Parathyroid adenoma (tissue), 2 donors: ENCODE results near the gene DNAH9.

ENCODE experiments used
- H2AFZ ChIP-seq: fragments of 300-600 bp; sonication (generic); one replicate; pipeline ENCODE4 v1.7.0; 2017; ENCODE audit warnings: antibody characterized with exemption, mild to moderate bottlenecking
- H3K27ac ChIP-seq: fragments of 300-600 bp; sonication (generic); one replicate; pipeline ENCODE4 v1.7.0; 2017
- H3K27me3 ChIP-seq: fragments of 300-600 bp; sonication (generic); one replicate; pipeline ENCODE4 v1.7.0; 2017; ENCODE audit warnings: low read length; ENCODE audit not compliant: control insufficient read depth, insufficient read depth
- H3K36me3 ChIP-seq: fragments of 300-600 bp; sonication (generic); one replicate; pipeline ENCODE4 v1.7.0; 2017; ENCODE audit warnings: low read length; ENCODE audit not compliant: control insufficient read depth, insufficient read depth
- H3K4me1 ChIP-seq: fragments of 300-600 bp; sonication (generic); one replicate; pipeline ENCODE4 v1.7.0; 2017; ENCODE audit warnings: control low read depth
- H3K4me2 ChIP-seq: fragments of 300-600 bp; sonication (generic); one replicate; pipeline ENCODE4 v1.7.0; 2017; ENCODE audit warnings: low read length
- H3K4me3 ChIP-seq: fragments of 300-600 bp; sonication (generic); one replicate; pipeline ENCODE4 v1.7.0; 2017; ENCODE audit warnings: low read depth, low read length
- H3K79me2 ChIP-seq: fragments of 300-600 bp; sonication (generic); one replicate; pipeline ENCODE4 v1.7.0; 2017; ENCODE audit warnings: control low read depth
- H3K9ac ChIP-seq: fragments of 300-600 bp; sonication (generic); one replicate; pipeline ENCODE4 v1.7.0; 2017; ENCODE audit warnings: mild to moderate bottlenecking
- H3K9me3 ChIP-seq: fragments of 300-600 bp; sonication (generic); one replicate; pipeline ENCODE4 v1.7.0; 2017; ENCODE audit warnings: low read length; ENCODE audit not compliant: control insufficient read depth
- CTCF ChIP-seq: fragments of 300-600 bp; sonication (generic); IDR thresholded peaks from one replicate; pipeline ENCODE4 v1.7.0; 2017; ENCODE audit warnings: antibody characterized with exemption, mild to moderate bottlenecking
- donor health status: primary hyperparathyroidism.

Gene DNAH9, protein sequence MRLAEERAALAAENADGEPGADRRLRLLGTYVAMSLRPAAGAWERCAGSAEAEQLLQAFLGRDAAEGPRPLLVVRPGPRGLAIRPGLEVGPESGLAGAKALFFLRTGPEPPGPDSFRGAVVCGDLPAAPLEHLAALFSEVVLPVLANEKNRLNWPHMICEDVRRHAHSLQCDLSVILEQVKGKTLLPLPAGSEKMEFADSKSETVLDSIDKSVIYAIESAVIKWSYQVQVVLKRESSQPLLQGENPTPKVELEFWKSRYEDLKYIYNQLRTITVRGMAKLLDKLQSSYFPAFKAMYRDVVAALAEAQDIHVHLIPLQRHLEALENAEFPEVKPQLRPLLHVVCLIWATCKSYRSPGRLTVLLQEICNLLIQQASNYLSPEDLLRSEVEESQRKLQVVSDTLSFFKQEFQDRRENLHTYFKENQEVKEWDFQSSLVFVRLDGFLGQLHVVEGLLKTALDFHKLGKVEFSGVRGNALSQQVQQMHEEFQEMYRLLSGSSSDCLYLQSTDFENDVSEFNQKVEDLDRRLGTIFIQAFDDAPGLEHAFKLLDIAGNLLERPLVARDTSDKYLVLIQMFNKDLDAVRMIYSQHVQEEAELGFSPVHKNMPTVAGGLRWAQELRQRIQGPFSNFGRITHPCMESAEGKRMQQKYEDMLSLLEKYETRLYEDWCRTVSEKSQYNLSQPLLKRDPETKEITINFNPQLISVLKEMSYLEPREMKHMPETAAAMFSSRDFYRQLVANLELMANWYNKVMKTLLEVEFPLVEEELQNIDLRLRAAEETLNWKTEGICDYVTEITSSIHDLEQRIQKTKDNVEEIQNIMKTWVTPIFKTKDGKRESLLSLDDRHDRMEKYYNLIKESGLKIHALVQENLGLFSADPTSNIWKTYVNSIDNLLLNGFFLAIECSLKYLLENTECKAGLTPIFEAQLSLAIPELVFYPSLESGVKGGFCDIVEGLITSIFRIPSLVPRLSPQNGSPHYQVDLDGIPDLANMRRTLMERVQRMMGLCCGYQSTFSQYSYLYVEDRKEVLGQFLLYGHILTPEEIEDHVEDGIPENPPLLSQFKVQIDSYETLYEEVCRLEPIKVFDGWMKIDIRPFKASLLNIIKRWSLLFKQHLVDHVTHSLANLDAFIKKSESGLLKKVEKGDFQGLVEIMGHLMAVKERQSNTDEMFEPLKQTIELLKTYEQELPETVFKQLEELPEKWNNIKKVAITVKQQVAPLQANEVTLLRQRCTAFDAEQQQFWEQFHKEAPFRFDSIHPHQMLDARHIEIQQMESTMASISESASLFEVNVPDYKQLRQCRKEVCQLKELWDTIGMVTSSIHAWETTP (N-terminal part only)

GRCh38 chr17:11598274-11599221 is at the start of gene DNAH9:
Gene DNAH9 (plus strand): TSS chr17:11598470. CDS start chr17:11598499, 29 bp downstream.
- Histone ChIP-seq H3K4me2 (peak within 1 kb of the TSS; percentile 95), H3K4me3 (peak within 1 kb of the TSS; percentile 84), H3K27ac (peak within 1 kb of the TSS; percentile 86), H3K36me3 (no peaks in the 10 kb centered on the region), H3K27me3 (no peaks in the 10 kb centered on the region), H3K79me2 (no peaks in the 10 kb centered on the region), H3K4me1 (peaks cover 3% of the 10 kb centered on the region), H3K9ac (peak within 1 kb of the TSS; percentile 84), H2AFZ (peak within 1 kb of the TSS; percentile 79), H3K9me3 (no peaks in the 10 kb centered on the region)
- no peak for TF ChIP-seq CTCF

DNA sequence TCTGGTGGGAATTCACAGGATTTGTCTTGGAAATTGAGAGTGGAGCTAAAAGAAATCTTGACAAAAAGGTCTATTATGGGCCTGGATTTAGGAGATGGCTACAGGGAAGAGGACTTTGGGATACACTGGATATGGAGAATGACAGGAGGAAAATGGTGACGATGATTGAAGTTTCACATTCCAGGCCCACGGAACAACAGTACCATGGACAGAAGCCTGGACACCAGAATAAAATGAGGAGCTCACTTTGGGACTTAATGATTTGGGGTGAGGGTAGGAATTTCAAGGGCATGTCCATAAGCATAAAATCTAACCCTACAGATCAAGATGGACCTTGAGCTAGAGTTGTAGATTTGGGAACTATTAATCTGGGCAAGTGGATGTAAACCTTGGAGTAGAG is 47.8 kb upstream of the DNAH9 start:
- TF ChIP-seq CTCF = no peak
- Histone ChIP-seq H3K27me3 (no peaks in the 10 kb centered on the region), H3K36me3 (no peaks in the 10 kb centered on the region), H2AFZ (no peak overlapping the region), H3K4me2 (no peak overlapping the region), H3K4me3 (no peak overlapping the region), H3K4me1 (no peaks in the 10 kb centered on the region), H3K9ac (no peak overlapping the region), H3K9me3 (no peaks in the 10 kb centered on the region), H3K27ac (no peak overlapping the region), H3K79me2 (no peaks in the 10 kb centered on the region)

GRCh38 chr17:11551442-11551841 is 46.8 kb upstream of the DNAH9 start:
- H3K9me3 ChIP-seq = no peaks in the 10 kb centered on the region
- TF ChIP-seq CTCF = no peak
- H3K9ac ChIP-seq = no peak overlapping the region
- no peak overlapping the region for H3K4me2 ChIP-seq
- H3K79me2 ChIP-seq = no peaks in the 10 kb centered on the region
- H3K27ac ChIP-seq = no peak overlapping the region
- H2AFZ ChIP-seq = no peak overlapping the region
- no peaks in the 10 kb centered on the region for H3K4me1 ChIP-seq
- H3K36me3 ChIP-seq = no peaks in the 10 kb centered on the region
- H3K27me3 ChIP-seq = no peaks in the 10 kb centered on the region
- H3K4me3 ChIP-seq = no peak overlapping the region

- Histone ChIP-seq H3K4me1 (no peaks in the 10 kb centered on the region), H3K79me2 (peaks cover 4% of the 10 kb centered on the region), H3K4me2 (no peak overlapping the region), H3K4me3 (no peak overlapping the region), H3K27ac (no peak overlapping the region), H3K9ac (no peak overlapping the region), H2AFZ (no peak overlapping the region), H3K27me3 (no peaks in the 10 kb centered on the region), H3K36me3 (no peaks in the 10 kb centered on the region), H3K9me3 (no peaks in the 10 kb centered on the region)
- TF ChIP-seq CTCF = no peak
Observed at GRCh38 chr17:11553135-11553534, 45.1 kb upstream of the DNAH9 start.
